ENCODE results near the gene DYRK3.

GRCh38 chr1:206693592-206693991 is 58.3 kb downstream of the DYRK3 start:
- no peak for TF ChIP-seq CTCF (IDR thresholded peaks at IDR 0.05 in 4 of 5, conservative IDR thresholded peaks at IDR 0.05 in 1 of 5)
- TF ChIP-seq POLR2A (IDR thresholded peaks at IDR 0.05), result peak in 1 of 2 donors; percentile 1
